ENCODE measurements around the gene KLHDC4.
A peak's percentile ranks its signal among the peaks of the same experiment; 100 is the strongest.

KLHDC4 gene

DNA sequence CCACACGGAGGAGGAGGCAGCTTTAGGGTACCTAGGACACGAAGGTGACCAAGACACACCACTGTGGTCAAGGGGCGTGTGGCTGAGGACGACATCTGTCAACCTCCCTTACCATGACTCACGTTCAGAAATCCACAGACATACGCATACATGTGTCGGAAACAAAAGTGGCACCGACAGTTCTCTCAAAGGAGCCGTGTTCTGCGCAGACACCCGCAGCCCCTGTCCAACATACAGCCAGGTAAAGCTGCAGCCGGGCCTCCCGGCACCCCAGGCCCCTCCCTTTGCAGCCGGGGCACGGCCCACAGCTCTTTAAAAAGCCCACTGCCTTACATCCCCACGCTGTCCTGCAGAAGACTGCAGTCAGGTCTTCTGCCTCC, 40.5 kb upstream of the KLHDC4 start:
- Histone ChIP-seq H2AFZ (ENCODE audit: low read depth, low read length, severe bottlenecking) (no peak overlapping the region), H3K79me2 (ENCODE audit: insufficient read depth, low read length) (peaks cover 68% of the 10 kb centered on the region), H3K9ac (ENCODE audit: low read length) (peak overlapping the region; percentile 68), H3K36me3 (ENCODE audit: low read length) (no peaks in the 10 kb centered on the region; the same call in 1 of the 2 replicates), H3F3A (ENCODE audit: insufficient read depth) (peaks cover 61% of the 10 kb centered on the region), H3K27me3 (ENCODE audit: low read length) (no peaks in the 10 kb centered on the region), H3K27ac (ENCODE audit: low read depth, low read length) (peak overlapping the region; percentile 99), H4K20me1 (ENCODE audit: low read depth, low read length) (no peaks in the 10 kb centered on the region), H3K9me2 (replicated peaks; ENCODE audit: insufficient read depth, low read length) (no peaks in the 10 kb centered on the region), H3K4me3 (ENCODE audit: insufficient read depth, low read length, poor library complexity, severe bottlenecking) (peak overlapping the region; percentile 49), H3K4me2 (ENCODE audit: low read depth, low read length, poor library complexity, severe bottlenecking) (peak overlapping the region; percentile 92), H3K9me3 (ENCODE audit: insufficient read depth, low read length) (no peaks in the 10 kb centered on the region)
- no peak for TF ChIP-seq EZH2phosphoT487 (conservative IDR thresholded peaks at IDR 0.05; ENCODE audit: low read length)
- TF ChIP-seq, protein P1, sequence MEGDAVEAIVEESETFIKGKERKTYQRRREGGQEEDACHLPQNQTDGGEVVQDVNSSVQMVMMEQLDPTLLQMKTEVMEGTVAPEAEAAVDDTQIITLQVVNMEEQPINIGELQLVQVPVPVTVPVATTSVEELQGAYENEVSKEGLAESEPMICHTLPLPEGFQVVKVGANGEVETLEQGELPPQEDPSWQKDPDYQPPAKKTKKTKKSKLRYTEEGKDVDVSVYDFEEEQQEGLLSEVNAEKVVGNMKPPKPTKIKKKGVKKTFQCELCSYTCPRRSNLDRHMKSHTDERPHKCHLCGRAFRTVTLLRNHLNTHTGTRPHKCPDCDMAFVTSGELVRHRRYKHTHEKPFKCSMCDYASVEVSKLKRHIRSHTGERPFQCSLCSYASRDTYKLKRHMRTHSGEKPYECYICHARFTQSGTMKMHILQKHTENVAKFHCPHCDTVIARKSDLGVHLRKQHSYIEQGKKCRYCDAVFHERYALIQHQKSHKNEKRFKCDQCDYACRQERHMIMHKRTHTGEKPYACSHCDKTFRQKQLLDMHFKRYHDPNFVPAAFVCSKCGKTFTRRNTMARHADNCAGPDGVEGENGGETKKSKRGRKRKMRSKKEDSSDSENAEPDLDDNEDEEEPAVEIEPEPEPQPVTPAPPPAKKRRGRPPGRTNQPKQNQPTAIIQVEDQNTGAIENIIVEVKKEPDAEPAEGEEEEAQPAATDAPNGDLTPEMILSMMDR (IDR thresholded peaks at IDR 0.05; ENCODE audit: insufficient read depth, low read length, poor library complexity, severe bottlenecking): no peak

DNA sequence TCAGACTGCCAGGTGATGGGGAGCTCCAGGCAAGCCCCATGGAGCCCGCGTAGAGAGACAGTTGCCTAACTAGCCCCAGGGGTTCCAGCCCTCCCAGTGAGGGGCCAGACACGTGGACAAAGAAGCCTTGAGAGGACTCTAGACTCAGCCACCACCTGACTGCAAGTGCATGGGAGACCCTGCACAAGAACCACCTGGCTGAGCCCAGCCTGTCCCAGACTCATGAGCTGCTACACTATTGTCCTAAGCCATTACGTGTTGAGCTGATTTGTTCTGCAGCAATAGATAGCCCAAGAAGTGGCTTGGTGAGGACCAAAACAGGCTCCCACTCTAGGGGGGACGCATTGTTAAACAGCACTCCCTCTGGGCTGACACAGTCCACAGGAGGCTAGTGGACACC, 37.6 kb upstream of the KLHDC4 start:
- Histone ChIP-seq H4K20me1 (ENCODE audit: low read depth, low read length) (no peaks in the 10 kb centered on the region), H3K27ac (ENCODE audit: low read depth, low read length) (peak overlapping the region; percentile 88), H3K4me2 (ENCODE audit: low read depth, low read length, poor library complexity, severe bottlenecking) (peak overlapping the region; percentile 45), H2AFZ (ENCODE audit: low read depth, low read length, severe bottlenecking) (no peak overlapping the region), H3K79me2 (ENCODE audit: insufficient read depth, low read length) (peaks cover 79% of the 10 kb centered on the region), H3F3A (ENCODE audit: insufficient read depth) (peaks cover 37% of the 10 kb centered on the region), H3K9me3 (ENCODE audit: insufficient read depth, low read length) (no peaks in the 10 kb centered on the region), H3K4me3 (ENCODE audit: insufficient read depth, low read length, poor library complexity, severe bottlenecking) (no peak overlapping the region), H3K9ac (ENCODE audit: low read length) (peak overlapping the region; percentile 47; the same call in 1 of the 2 replicates), H3K27me3 (ENCODE audit: low read length) (no peaks in the 10 kb centered on the region), H3K9me2 (replicated peaks; ENCODE audit: insufficient read depth, low read length) (no peaks in the 10 kb centered on the region), H3K36me3 (ENCODE audit: low read length) (no peaks in the 10 kb centered on the region; the same call in 1 of the 2 replicates)
- no peak for TF ChIP-seq EZH2phosphoT487 (conservative IDR thresholded peaks at IDR 0.05; ENCODE audit: low read length)

DNA sequence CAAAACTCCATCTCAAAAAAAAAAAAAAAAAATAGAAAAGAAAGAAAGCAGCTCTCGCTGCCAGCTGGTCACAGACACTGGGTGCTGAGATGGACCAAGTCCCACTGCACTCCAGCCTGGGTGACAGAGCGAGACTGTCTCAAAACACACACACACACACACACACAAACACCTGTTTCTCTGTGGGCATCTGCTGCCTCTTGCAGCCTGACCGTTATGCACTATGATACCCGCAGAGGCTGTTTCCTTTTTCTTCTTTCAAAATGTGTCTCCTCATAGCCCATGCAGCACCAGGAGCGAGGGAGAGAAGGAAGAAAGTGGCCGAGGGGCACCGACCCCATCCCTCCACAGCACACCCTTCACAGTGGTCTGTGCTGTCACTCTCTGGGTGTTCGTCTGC, 36.9 kb upstream of the KLHDC4 start:
- H3K4me2 ChIP-seq (ENCODE audit: low read depth, low read length, poor library complexity, severe bottlenecking): peak overlapping the region; percentile 45
- peaks cover 30% of the 10 kb centered on the region for H3F3A ChIP-seq (ENCODE audit: insufficient read depth)
- no peaks in the 10 kb centered on the region for H3K9me3 ChIP-seq (ENCODE audit: insufficient read depth, low read length)
- H3K4me3 ChIP-seq (ENCODE audit: insufficient read depth, low read length, poor library complexity, severe bottlenecking): no peak overlapping the region
- TF ChIP-seq EZH2phosphoT487 (conservative IDR thresholded peaks at IDR 0.05; ENCODE audit: low read length): no peak
- peaks cover 78% of the 10 kb centered on the region for H3K79me2 ChIP-seq (ENCODE audit: insufficient read depth, low read length)
- no peaks in the 10 kb centered on the region for H3K36me3 ChIP-seq (ENCODE audit: low read length)
- no peak overlapping the region for H2AFZ ChIP-seq (ENCODE audit: low read depth, low read length, severe bottlenecking)
- H3K27ac ChIP-seq (ENCODE audit: low read depth, low read length): peak overlapping the region; percentile 88
- H3K9me2 ChIP-seq (replicated peaks; ENCODE audit: insufficient read depth, low read length): no peaks in the 10 kb centered on the region
- no peaks in the 10 kb centered on the region for H3K27me3 ChIP-seq (ENCODE audit: low read length)
- peak overlapping the region; percentile 47; the same call in 1 of the 2 replicates for H3K9ac ChIP-seq (ENCODE audit: low read length)
- H4K20me1 ChIP-seq (ENCODE audit: low read depth, low read length): no peaks in the 10 kb centered on the region

DNA sequence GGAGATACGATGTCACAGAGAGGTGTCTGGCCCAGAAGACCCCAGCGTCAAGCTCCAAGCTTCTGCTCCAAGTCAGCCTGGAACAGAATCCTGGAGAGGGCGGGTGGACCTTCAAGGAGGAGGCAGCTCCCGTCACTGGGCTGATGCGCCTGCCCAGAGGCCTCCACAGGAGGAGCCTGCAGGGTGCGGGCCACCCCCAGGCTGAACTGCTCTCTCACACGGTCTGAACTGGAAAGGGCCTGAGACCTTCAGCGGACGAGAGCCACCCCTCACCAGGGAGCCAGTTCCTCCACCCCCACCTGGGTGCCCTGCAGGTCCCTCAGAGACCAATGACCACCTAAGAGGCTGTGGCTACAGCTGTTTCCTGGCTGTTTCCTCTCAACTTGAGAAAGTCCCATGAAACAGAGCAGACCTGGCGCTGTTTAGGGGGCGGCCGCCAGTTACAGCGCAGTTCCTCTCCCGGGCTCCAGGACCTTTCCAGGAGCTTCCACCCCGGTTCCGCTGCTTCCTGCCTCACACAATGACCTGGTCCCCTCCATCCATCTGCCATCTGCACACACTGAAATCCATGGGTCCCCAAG, 36.0 kb upstream of the KLHDC4 start:
- TF ChIP-seq, protein P1 (IDR thresholded peaks at IDR 0.05; ENCODE audit: insufficient read depth, low read length, poor library complexity, severe bottlenecking): no peak
- TF ChIP-seq EZH2phosphoT487 (conservative IDR thresholded peaks at IDR 0.05; ENCODE audit: low read length): no peak
- Histone ChIP-seq H3K36me3 (ENCODE audit: low read length) (no peaks in the 10 kb centered on the region), H3F3A (ENCODE audit: insufficient read depth) (peaks cover 21% of the 10 kb centered on the region), H3K9me3 (ENCODE audit: insufficient read depth, low read length) (no peaks in the 10 kb centered on the region), H3K4me2 (ENCODE audit: low read depth, low read length, poor library complexity, severe bottlenecking) (peak overlapping the region; percentile 45), H3K9ac (ENCODE audit: low read length) (peak overlapping the region; percentile 47; the same call in 1 of the 2 replicates), H3K79me2 (ENCODE audit: insufficient read depth, low read length) (peaks cover 87% of the 10 kb centered on the region), H3K27ac (ENCODE audit: low read depth, low read length) (peak overlapping the region; percentile 88), H2AFZ (ENCODE audit: low read depth, low read length, severe bottlenecking) (no peak overlapping the region), H3K27me3 (ENCODE audit: low read length) (no peaks in the 10 kb centered on the region), H3K9me2 (replicated peaks; ENCODE audit: insufficient read depth, low read length) (no peaks in the 10 kb centered on the region), H3K4me3 (ENCODE audit: insufficient read depth, low read length, poor library complexity, severe bottlenecking) (no peak overlapping the region), H4K20me1 (ENCODE audit: low read depth, low read length) (no peaks in the 10 kb centered on the region)

Data from SU-DHL-6 (cell line).